ENCODE data around the gene NSMCE4A.

DNA sequence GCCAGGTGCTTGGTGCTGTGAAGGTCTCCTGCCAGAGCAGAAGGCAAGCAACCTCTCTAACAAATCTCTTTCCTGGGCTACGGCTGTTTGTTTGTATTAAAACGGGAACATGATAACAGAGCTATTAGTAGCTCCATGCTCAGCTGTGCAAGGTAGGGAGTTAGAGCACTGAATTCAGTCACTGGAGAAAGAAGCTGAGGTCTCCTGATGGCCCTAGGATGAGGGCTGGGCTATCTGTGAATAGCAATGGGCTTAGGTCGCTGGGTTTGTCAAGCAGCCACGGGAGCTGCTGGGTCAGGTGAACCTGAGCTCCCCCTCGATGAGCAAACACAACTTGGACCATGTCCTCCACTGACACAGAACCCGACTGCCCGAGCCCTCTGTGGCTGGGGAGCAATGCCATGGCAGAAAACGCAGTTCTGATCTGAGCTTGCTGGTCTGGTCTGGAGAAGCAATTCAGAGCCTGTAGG lies 38.3 kb upstream of the NSMCE4A start:
- TF ChIP-seq, protein P1, sequence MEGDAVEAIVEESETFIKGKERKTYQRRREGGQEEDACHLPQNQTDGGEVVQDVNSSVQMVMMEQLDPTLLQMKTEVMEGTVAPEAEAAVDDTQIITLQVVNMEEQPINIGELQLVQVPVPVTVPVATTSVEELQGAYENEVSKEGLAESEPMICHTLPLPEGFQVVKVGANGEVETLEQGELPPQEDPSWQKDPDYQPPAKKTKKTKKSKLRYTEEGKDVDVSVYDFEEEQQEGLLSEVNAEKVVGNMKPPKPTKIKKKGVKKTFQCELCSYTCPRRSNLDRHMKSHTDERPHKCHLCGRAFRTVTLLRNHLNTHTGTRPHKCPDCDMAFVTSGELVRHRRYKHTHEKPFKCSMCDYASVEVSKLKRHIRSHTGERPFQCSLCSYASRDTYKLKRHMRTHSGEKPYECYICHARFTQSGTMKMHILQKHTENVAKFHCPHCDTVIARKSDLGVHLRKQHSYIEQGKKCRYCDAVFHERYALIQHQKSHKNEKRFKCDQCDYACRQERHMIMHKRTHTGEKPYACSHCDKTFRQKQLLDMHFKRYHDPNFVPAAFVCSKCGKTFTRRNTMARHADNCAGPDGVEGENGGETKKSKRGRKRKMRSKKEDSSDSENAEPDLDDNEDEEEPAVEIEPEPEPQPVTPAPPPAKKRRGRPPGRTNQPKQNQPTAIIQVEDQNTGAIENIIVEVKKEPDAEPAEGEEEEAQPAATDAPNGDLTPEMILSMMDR (IDR thresholded peaks at IDR 0.05), result no peak
- TF ChIP-seq, protein P2, sequence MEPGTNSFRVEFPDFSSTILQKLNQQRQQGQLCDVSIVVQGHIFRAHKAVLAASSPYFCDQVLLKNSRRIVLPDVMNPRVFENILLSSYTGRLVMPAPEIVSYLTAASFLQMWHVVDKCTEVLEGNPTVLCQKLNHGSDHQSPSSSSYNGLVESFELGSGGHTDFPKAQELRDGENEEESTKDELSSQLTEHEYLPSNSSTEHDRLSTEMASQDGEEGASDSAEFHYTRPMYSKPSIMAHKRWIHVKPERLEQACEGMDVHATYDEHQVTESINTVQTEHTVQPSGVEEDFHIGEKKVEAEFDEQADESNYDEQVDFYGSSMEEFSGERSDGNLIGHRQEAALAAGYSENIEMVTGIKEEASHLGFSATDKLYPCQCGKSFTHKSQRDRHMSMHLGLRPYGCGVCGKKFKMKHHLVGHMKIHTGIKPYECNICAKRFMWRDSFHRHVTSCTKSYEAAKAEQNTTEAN (CRISPR knock-in tag; IDR thresholded peaks at IDR 0.05), result no peak
- TF ChIP-seq TCF7 (CRISPR knock-in tag; IDR thresholded peaks at IDR 0.05; ENCODE audit: low read depth), result no peak
- no peak for TF ChIP-seq FOXP1 (CRISPR knock-in tag; IDR thresholded peaks at IDR 0.05; ENCODE audit: borderline replicate concordance)
- TF ChIP-seq CBFB (CRISPR knock-in tag; IDR thresholded peaks at IDR 0.05; ENCODE audit: low read depth), result no peak
